Neural cell (in vitro differentiated cells): ENCODE measurements around the gene PCDH15. TPM values are rescaled to one million over a fixed set of nuclear protein-coding genes. Genes with fewer than 3 reads are reported as not detected.

Experiments used
- H2AFZ ChIP-seq: fragments of 200-600, 300-800 bp; sonication (generic), shearing (Covaris generic); 2 replicates; pipeline ENCODE4 v1.6.0; 2014; ENCODE audit warnings: low read depth, mild to moderate bottlenecking, antibody characterized with exemption, low read length, moderate library complexity
- H3F3A ChIP-seq: fragments of 200-600 bp; shearing (Covaris generic); 2 replicates; pipeline ENCODE4 v1.6.1; 2016; ENCODE audit warnings: mild to moderate bottlenecking, moderate library complexity, mixed read lengths, antibody characterized with exemption, low read length; ENCODE audit not compliant: insufficient read depth, poor library complexity, severe bottlenecking
- H3K27ac ChIP-seq: fragments of 200-600, 300-800 bp; sonication (generic), shearing (Covaris generic); 2 replicates; pipeline ENCODE4 v1.5.1; 2014; ENCODE audit warnings: mild to moderate bottlenecking, low read length, moderate library complexity
- H3K27me3 ChIP-seq: fragments of 300-800, 200-600 bp; sonication (generic), shearing (Covaris generic); 2 replicates; pipeline ENCODE4 v1.6.0; 2014; ENCODE audit warnings: mild to moderate bottlenecking, low read depth, low read length, moderate library complexity; ENCODE audit not compliant: insufficient read depth
- H3K36me3 ChIP-seq: fragments of 300-800, 200-600 bp; sonication (generic), shearing (Covaris generic); 2 replicates; pipeline ENCODE4 v1.5.1; 2014; ENCODE audit warnings: mild to moderate bottlenecking, antibody characterized with exemption, low read length, moderate library complexity; ENCODE audit not compliant: insufficient read depth
- H3K4me2 ChIP-seq: fragments of 300-800, 200-600 bp; sonication (generic), shearing (Covaris generic); 2 replicates; pipeline ENCODE4 v1.6.0; 2014; ENCODE audit warnings: mild to moderate bottlenecking, low read length
- H3K4me3 ChIP-seq: fragments of 300-800, 200-600 bp; sonication (generic), shearing (Covaris generic); 2 replicates; pipeline ENCODE4 v1.5.1; 2014; ENCODE audit warnings: mild to moderate bottlenecking, low read length, moderate library complexity
- H3K79me2 ChIP-seq: fragments of 200-600 bp; shearing (Covaris generic); replicated peaks from 2 replicates; pipeline ENCODE4 v1.6.0; 2014; ENCODE audit warnings: mild to moderate bottlenecking, low read length, moderate library complexity; ENCODE audit not compliant: insufficient read depth
- H3K9ac ChIP-seq: fragments of 300-800, 200-600 bp; sonication (generic), shearing (Covaris generic); 2 replicates; pipeline ENCODE4 v1.6.1; 2016; ENCODE audit warnings: mild to moderate bottlenecking, low read length, mixed read lengths
- H3K9me2 ChIP-seq: fragments of 200-600 bp; shearing (Covaris generic); 2 replicates; pipeline ENCODE4 v1.6.1; 2016; ENCODE audit warnings: mild to moderate bottlenecking, low read length, mixed read lengths; ENCODE audit not compliant: insufficient read depth
- H3K9me3 ChIP-seq: fragments of 200-600, 300-800 bp; sonication (generic), shearing (Covaris generic); 2 replicates; pipeline ENCODE4 v1.6.1; 2016; ENCODE audit warnings: mild to moderate bottlenecking, mixed run types, low read length, moderate library complexity, mixed read lengths
- H4K20me1 ChIP-seq: fragments of 200-600 bp; shearing (Covaris generic); 2 replicates; pipeline ENCODE4 v1.6.1; 2016; ENCODE audit warnings: mild to moderate bottlenecking, mixed run types; ENCODE audit not compliant: insufficient read depth
- CTCF ChIP-seq: fragments of 450-650 bp; IDR thresholded peaks from 2 replicates; pipeline ENCODE4 v1.5.1; 2014; ENCODE audit warnings: antibody characterized with exemption, mild to moderate bottlenecking, moderate library complexity; ENCODE audit not compliant: poor library complexity, severe bottlenecking
- EP300 ChIP-seq: fragments of 450-650 bp; conservative IDR thresholded peaks from 2 replicates; pipeline ENCODE4 v1.6.1; 2014; ENCODE audit warnings: antibody characterized with exemption, mild to moderate bottlenecking, moderate library complexity; ENCODE audit not compliant: poor library complexity, severe bottlenecking
- EZH2 ChIP-seq: fragments of 200-600, 300-800 bp; shearing (Covaris generic), sonication (generic); IDR thresholded peaks from 2 replicates; pipeline ENCODE4 v1.6.1; 2014; ENCODE audit warnings: antibody characterized with exemption, low read length, borderline replicate concordance, mild to moderate bottlenecking; ENCODE audit not compliant: insufficient read depth, poor library complexity, severe bottlenecking
- MXI1 ChIP-seq: fragments of 450-650 bp; conservative IDR thresholded peaks from 2 replicates; pipeline ENCODE4 v1.6.1; 2014; ENCODE audit warnings: antibody characterized with exemption, mild to moderate bottlenecking; ENCODE audit not compliant: poor library complexity, severe bottlenecking
- POLR2AphosphoS5 ChIP-seq: IDR thresholded peaks from 2 replicates; pipeline ENCODE4 v1.6.1; 2012
- RAD21 ChIP-seq: fragments of 450-650 bp; conservative IDR thresholded peaks from 2 replicates; pipeline ENCODE4 v1.6.1; 2014; ENCODE audit warnings: antibody characterized with exemption, mild to moderate bottlenecking, moderate library complexity
- REST ChIP-seq: IDR thresholded peaks from 2 replicates; pipeline ENCODE4 v1.6.1; 2012; ENCODE audit warnings: borderline replicate concordance
- SMC3 ChIP-seq: fragments of 450-650 bp; conservative IDR thresholded peaks from 2 replicates; pipeline ENCODE4 v1.6.1; 2014; ENCODE audit warnings: antibody characterized with exemption, mild to moderate bottlenecking, moderate library complexity; ENCODE audit not compliant: poor library complexity
- TAF1 ChIP-seq: IDR thresholded peaks from 2 replicates; pipeline ENCODE4 v1.6.1; 2012; ENCODE audit warnings: low read depth
- polyA plus RNA-seq: library from polyadenylated mRNA; depleted of rRNA; stranded (reverse); fragments of >200 nt; gene quantifications from 2 replicates; pipeline ENCODE4 v1.2.3, GENCODE V29; 2014

The PCDH15 gene
- polyA plus RNA-seq, 1 donor from 2014 or later, result 1.2 TPM

- TF ChIP-seq REST (no peak), EP300 (no peak), SMC3 (no peak), EZH2 (no peak), POLR2AphosphoS5 (no peak)
- Histone ChIP-seq H3K36me3 (no peaks in the 10 kb centered on the region), H3K9me2 (no peaks in the 10 kb centered on the region), H3F3A (no peaks in the 10 kb centered on the region), H3K4me3 (no peak overlapping the region), H3K9ac (no peak overlapping the region), H3K79me2 (no peaks in the 10 kb centered on the region), H3K27me3 (no peaks in the 10 kb centered on the region), H3K27ac (no peak overlapping the region), H4K20me1 (no peaks in the 10 kb centered on the region), H3K4me2 (no peak overlapping the region), H3K9me3 (no peaks in the 10 kb centered on the region), H2AFZ (no peak overlapping the region)
Observed at GRCh38 chr10:54656643-54657042, 144.4 kb downstream of the PCDH15 start.

- Histone ChIP-seq H3K4me3 (no peak overlapping the region), H3K79me2 (no peaks in the 10 kb centered on the region), H3K9ac (no peak overlapping the region), H4K20me1 (no peaks in the 10 kb centered on the region), H3K4me2 (no peak overlapping the region), H3K9me3 (no peaks in the 10 kb centered on the region), H2AFZ (no peak overlapping the region), H3F3A (no peaks in the 10 kb centered on the region), H3K27me3 (no peaks in the 10 kb centered on the region), H3K27ac (no peak overlapping the region), H3K9me2 (no peaks in the 10 kb centered on the region), H3K36me3 (no peaks in the 10 kb centered on the region)
- no peak for TF ChIP-seq RAD21
- TF ChIP-seq CTCF, result no peak
- TF ChIP-seq EZH2, result no peak
- TF ChIP-seq POLR2AphosphoS5, result no peak
- no peak for TF ChIP-seq SMC3
- TF ChIP-seq MXI1, result no peak
- TF ChIP-seq TAF1, result no peak
- no peak for TF ChIP-seq EP300
- no peak for TF ChIP-seq REST
Observed at GRCh38 chr10:54653518-54653917, 147.5 kb downstream of the PCDH15 start.
